ENCODE measurements around the gene PTPRU.

DNA sequence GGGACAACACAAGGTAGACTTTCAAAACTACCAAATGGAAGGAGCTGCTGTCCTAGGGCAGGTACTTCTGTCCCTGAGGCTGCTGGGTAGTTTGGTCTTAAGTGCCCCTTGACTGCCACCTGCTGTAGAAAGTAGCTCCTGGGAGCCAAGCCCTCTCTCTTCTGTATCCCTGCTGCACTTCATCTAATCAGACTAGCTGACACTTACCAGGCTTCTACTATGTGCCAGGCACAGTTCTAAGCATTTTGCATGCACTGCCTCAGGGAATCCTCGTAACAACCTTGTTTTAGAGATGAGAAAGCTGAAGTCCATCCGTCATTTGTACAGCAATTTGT is 38.8 kb upstream of the PTPRU start:
- TF ChIP-seq GATA2 (IDR thresholded peaks at IDR 0.05; ENCODE audit: low read depth, low read length), result no peak
- TF ChIP-seq GATA3 (IDR thresholded peaks at IDR 0.05; ENCODE audit: low read depth, low read length), result no peak
